ENCODE results near the gene PLEKHD1.

- TF ChIP-seq JUND (IDR thresholded peaks at IDR 0.05) = no peak
- TF ChIP-seq RAD21 (IDR thresholded peaks at IDR 0.05) = no peak
- TF ChIP-seq CTCF (IDR thresholded peaks at IDR 0.05; ENCODE audit: low read depth, low read length, missing input control) = no peak
- TF ChIP-seq GABPA (IDR thresholded peaks at IDR 0.05 in 1 of 2, conservative IDR thresholded peaks at IDR 0.05 in 1 of 2) = no peak
- TF ChIP-seq SP1 (IDR thresholded peaks at IDR 0.05) = no peak
- no peak for TF ChIP-seq EGR1 (IDR thresholded peaks at IDR 0.05; ENCODE audit: low read depth in 2 of 2)
- no peak for TF ChIP-seq ATF3 (IDR thresholded peaks at IDR 0.05)
- no peak for TF ChIP-seq MAX (IDR thresholded peaks at IDR 0.05)
- TF ChIP-seq REST (IDR thresholded peaks at IDR 0.05) = no peak
- TF ChIP-seq TAF1 (conservative IDR thresholded peaks at IDR 0.05) = no peak
- no peak for TF ChIP-seq YY1 (IDR thresholded peaks at IDR 0.05)
- TF ChIP-seq ZBTB33 (IDR thresholded peaks at IDR 0.05) = no peak
- TF ChIP-seq HNF4G (IDR thresholded peaks at IDR 0.05) = no peak
These were observed 13.1 kb upstream of the PLEKHD1 start for GRCh38 chr14:69471436-69471835.

All from liver (tissue), 3 donors.